HG02571 (cell line): ENCODE results near the gene TOMM22.

Experiments used
- ATAC-seq: cut with Tn5 transposase; IDR thresholded peaks from one replicate; pipeline ENCODE4 v1.9.1; 2021; ENCODE audit warnings: mild to moderate bottlenecking, moderate library complexity; ENCODE audit not compliant: unreplicated experiment

Gene TOMM22

DNA sequence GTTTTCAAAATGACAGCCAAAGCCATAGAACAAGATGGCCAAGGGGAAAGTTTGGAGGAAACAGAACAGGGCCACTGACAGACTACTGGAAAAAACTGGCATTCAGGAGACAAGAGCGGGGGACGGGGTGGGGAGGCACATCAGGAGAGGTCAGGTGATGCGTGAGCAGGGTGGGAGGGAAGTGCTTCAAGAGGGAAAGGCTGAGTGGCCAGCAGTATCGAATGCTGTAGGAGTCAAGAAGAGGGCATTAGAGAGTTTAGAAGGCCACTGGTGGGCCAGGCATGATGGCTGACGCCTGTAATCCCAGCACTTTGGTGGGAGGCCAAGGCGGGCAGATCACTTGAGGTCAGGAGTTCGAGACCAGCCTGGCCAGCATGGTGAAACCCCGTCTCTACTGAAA, 32.2 kb downstream of the TOMM22 start:
- ATAC-seq = no peak

DNA sequence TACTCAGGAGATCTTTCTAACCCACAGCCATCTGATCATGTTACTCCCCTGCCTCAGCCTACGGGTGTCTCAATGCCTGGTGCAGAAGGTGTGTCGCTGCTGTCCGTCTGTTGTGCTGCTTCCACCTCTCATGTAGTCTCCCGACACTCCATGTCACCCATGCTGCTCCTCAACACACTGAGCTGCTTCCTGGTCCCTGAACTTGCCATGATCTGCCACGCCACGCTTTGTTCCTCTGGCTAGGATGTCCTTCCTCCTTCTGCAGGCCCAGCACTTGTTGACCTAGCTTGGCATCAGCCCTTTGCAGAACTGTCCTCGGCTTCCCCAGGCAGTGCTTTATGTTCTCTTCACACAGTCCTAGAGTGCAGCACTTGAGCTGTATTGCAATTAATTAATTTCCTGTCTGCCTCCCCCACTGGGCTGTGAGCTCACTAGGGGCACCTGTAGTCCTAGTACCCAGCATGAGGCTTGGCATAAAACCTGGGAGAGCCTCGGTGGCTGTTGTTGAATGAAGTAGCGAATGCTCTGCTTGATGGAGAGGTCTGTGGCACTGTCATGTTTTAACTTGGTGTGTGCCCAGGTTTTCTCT, 33.5 kb downstream of the TOMM22 start:
- ATAC-seq = no peak

DNA sequence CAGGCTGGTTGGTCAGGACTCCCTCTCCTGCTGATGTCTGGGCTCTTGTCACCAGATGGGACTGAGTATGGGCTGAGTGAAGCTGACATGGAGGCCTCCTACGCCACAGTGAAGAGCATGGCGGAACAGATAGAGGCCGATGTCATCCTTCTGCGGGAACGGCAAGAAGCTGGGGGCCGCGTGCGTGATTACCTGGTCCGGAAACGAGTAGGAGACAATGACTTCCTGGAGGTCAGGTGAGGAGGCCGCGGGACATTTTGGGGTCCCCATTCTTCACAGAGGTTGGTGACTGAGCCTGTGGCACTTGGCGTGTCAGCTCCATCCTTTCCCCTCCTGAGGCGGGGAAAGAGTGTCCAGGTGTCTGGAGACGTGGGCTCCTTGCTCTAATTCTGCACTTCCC, 34.1 kb downstream of the TOMM22 start:
- ATAC-seq = no peak

DNA sequence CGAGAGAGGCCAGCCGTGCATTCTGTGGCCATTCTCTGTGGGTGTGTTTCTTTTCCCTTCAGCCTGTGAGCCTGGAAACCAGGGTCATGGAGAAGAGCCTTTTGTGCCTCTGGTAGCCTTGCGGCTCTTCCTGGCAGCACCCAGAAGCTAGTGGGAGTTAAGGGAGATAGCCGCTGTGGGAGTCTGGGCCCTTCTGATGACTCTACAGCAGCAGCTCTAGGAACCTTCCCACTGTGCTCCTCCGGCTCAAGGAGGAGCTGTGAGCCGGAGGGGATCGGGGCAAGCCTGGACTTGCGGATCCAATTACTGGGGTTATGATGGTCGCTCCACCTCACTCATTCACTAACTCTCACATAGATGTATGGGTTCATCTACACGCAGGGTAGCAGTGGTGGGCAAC, 34.5 kb downstream of the TOMM22 start:
- ATAC-seq = no peak

GRCh38 chr22:38716826-38717225, 35.1 kb downstream of the TOMM22 start:
- no peak for ATAC-seq

DNA sequence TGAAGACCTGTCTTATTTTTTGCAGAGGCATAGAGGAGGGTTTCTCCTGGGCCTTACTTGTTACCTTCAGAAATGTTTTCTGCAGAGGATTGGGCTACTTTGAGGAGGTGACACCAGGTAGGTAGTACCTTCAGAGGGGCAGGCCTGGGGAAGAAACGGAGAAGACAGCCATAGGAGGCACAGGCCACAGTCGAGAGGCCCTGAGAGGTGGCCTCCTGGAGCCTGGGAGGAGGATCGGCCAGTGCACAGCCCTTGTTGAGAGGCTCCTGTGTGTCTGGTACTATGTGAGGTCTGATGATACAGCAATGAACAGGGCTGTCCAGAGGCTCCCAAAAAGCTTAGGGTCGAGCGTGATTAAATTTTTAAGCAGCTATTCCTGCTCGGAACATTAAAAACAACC, 35.5 kb downstream of the TOMM22 start:
- ATAC-seq = no peak

DNA sequence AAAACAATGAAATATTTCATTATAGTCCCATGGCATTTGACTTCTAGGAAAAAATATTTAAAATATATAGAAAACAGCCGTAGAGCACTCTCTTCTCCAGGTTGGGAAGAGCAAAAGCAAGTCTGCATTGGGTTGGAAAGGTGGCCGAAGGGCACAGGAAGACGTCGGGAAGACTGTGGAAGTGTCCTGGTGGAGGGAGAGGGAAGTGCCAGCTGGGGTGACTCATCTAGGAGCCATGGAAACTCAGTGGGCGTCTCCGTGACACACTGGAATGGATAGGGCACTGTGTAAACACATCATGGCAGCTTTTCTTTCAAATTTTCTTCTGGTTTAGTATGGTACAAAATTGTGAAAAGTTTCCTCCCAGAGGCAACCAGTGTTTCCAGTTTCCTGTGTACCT, 36.7 kb downstream of the TOMM22 start:
- ATAC-seq = no peak

GRCh38 chr22:38719196-38719595, 37.4 kb downstream of the TOMM22 start:
- no peak for ATAC-seq

- no peak for ATAC-seq
These were observed 38.6 kb downstream of the TOMM22 start for GRCh38 chr22:38720350-38720749.

GRCh38 chr22:38721551-38721950, 39.8 kb downstream of the TOMM22 start:
- no peak for ATAC-seq

- no peak for ATAC-seq
These were observed 42.4 kb downstream of the TOMM22 start for GRCh38 chr22:38724176-38724575.

DNA sequence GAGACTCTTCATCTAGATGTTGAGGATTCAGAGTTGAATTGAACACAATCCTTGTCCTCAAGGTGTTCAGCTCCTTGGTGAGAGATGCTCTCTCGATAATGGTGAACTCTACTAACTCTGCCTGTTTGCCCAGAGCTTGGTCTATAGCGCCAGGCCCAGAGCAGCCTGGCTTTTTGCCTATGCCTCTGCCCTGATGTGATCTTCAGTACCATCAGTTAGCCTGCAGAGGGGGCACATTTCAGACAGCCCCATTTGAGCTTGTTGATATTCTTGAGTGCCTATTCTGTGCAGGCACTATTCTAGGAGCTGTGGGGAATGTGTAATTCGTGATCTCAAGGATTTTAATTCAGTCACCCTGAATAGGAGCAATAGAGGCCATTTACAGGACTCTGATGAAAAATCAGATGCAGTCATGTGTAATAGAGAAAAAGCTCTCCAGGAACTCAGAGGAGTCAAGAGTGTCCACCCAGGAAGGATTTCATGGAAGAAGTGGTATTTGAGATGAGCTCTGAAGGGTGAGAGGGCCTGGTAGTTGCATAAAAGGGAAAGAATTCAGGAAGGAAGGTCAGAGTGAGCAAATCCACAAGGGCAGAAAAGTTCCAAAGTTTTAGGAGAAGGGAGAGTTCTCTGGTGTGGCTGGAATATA, 43.3 kb downstream of the TOMM22 start:
- ATAC-seq = no peak

DNA sequence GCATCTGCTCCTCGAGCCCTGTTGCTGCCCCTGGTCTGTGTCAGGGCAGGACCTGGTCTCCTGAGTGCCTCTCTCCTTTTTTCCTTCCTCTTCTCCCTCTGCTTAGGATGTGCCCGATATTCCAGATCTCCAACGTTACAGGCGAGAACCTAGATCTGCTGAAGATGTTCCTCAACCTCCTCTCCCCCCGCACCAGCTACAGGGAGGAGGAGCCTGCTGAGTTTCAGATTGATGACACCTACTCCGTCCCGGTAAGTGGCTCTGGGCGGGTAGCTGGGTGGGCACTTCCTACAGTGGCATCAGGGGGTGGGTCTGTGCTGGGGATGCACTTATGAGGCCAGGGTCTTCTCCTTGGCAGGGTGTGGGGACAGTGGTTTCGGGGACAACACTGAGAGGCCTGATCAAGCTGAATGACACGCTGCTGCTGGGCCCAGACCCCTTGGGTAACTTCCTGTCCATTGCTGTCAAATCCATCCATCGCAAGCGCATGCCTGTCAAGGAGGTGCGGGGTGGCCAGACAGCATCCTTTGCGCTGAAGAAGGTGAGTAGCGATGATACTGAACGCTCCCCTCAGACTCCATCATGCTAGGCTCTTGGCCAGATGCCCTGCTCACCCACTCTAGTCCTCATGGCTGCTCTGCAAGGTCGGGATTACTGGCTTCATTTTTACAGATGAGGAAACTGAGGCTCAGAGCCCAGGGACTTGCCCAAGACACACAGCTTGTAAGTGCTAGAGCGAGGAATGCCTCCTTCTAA, 44.3 kb downstream of the TOMM22 start:
- no peak for ATAC-seq

- ATAC-seq = no peak
These were observed 45.4 kb downstream of the TOMM22 start for GRCh38 chr22:38727123-38727522.

DNA sequence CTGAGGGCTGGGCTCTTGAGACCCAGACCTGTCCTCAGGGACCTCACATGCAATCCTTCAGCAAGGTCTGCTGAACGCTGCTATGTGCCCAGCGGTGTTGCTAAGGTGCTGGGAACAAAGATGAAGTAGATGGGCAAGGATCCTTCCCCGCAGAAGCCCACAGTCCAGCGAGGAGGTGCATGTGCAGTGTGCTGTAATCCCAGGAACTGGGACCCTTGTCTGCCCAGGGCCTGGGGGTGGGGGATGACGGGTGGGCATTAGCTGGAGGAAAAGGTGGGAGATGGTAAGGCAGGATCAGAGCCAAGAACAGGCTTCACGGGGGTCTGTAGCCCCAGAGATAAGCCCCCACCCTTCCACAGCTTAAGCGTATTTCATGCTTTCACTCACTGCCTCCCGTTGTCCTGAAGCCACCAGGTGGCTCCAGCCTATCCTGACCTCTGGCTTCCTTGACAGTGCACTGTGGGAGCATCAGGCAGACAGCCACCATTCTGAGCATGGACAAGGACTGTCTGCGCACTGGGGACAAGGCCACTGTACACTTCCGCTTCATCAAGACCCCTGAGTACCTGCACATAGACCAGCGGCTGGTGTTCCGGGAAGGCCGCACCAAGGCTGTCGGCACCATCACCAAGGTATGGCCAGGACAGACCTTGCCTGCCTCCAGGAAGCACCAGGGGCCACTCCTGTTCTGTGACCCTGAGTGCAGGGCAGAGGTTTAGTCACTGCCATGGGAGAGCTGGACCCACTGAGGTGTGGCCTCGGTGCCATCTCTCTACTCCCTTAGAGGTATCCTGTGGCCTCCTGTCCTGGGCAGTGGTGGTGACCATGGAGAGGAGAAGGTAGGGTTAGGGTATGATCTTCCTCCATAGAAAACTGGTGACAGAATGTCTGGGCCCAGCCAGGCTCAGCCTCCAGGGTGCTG, 46.0 kb downstream of the TOMM22 start:
- ATAC-seq = no peak

- ATAC-seq = no peak
These were observed 47.4 kb downstream of the TOMM22 start for GRCh38 chr22:38728871-38729796.

GRCh38 chr22:38729946-38730345, 48.2 kb downstream of the TOMM22 start:
- no peak for ATAC-seq

DNA sequence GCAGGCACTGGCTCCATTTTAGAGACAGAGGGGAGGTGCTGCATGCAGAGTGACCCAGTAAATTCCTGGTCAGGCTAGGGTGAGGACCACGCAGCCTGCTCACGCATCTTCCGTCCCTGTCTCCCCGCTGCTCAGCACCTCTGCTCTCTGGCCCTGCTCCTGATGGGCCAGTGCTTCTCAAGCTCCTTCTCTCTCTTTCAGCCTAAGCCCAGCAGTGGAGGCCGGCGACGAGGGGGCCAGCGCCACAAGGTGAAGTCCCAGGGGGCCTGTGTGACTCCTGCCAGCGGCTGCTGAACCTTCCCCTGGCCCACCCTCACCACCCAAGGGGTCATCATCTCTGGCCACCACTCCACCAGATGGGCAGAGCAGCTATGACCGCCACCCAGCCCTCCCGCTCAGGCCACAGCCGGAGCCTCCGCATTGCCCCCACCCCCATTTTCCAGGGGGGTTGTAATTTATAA, 48.7 kb downstream of the TOMM22 start:
- no peak for ATAC-seq

DNA sequence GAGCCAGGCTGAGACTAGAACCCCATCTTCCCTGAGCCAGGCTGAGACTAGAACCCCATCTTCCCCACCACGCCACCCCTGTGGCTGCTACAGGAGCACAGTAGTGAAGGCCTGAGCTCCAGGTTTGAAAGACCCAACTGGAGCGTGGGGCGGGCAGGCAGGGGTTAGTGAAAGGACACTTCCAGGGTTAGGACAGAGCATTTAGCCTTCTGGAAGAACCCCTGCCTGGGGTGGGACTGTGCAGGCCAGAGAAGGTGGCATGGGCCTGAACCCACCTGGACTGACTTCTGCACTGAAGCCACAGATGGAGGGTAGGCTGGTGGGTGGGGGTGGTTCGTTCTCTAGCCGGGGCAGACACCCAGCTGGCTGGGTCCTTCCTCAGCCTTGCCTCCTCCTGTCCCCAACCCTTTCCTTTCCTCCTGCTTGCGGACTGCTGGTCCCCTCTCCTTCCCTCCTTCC, 50.0 kb downstream of the TOMM22 start:
- ATAC-seq = no peak

DNA sequence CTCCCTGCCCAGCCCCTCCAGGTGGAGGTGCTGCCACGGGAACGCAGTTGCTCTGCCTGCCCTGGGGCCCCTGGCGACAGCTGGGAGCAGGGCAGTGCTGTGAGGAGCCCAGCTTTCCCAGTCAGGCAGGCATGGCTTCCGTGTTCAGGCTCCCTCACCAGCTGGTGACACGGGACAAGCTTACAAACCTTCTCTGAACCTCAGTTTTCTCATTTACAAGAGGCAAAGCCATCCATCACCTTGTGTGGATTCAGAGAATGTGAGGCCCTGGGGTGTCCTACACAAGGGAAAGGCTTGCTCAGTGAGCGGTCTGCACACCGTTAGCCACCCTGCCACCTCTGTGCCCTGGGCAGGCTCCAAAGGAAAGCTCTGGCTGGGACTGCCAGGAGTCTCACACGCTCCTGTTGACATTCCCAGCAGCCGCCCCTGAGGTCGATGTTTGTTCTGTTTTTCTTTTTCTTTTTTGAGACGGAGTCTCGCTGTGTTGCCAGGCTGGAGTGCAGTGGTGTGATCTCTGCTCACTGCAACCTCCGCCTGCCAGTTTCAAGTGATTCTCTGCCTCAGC, 50.6 kb downstream of the TOMM22 start:
- no peak for ATAC-seq
